ENCODE data around the gene ZNF777. TPM values are rescaled to one million over a fixed set of nuclear protein-coding genes. Genes with fewer than 3 reads are reported as not detected.

The ZNF777 gene
- polyA plus RNA-seq, 1 donor: 8.9 TPM

DNA sequence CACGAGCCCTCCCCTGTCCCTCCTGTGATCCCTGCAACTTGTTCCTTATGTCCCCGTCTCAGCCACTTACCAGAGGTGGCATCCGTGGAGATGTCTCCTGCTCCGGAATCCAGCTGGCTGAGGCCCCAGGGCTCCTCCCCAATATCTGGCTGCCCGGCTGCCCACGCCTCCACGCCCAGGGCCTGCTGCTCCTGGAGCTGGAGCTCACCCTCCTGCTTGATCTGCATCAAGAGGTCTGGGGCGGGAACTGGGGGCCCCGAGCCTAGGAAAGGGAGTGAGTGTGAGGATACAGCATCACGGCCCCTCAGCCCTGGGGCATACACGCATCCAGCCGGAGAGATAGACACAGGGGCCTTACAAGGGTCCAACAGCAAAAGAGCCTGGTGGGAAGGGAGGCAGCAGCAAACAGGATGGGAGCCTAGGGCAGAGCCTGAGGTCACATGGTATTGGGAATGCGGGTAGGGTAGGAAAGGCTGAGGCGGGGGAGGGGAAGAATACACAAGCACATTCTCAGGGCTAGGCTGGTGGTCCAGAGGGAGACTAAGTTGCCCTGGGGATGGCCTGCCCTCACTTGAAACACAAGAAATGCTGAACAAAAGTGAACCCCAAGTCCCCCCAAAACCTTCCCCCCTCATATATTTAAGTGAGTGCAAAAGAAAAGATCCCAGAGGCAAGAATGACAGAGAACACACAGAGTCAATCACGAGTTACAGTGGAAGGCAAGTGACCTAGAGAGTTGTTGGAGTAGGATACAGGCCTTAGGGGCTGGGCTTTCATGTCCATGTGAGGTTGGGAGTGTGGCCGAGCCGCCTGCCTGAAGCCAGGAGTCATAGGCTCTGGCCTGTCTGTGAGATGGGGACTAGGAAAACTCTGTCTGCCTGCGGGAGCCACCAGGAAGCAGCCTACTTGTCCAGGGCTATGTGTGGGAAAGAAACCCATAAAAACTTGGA is 16.9 kb upstream of the ZNF777 start:
- DNase-seq (ENCODE audit: low read depth): no peak

DNA sequence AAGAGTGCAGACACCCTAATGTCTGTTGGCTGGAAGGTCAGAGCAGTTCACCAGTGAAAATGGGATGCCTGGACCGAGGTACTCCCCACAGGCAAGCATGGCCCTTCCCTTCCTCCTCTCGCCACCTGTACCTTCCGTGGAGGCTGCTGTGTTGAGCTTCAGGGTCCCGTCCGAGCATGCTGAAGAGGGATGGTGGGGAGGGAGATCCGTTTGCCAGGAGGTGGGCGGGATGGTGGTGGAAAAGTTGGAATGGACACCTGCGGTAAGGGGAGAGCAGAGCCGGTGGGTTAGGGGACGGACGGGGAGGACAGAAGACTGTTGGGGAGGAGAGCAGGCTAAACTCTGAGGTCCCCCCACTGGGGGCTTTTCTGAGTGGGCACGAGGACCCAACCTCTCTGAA is 15.9 kb upstream of the ZNF777 start:
- DNase-seq (ENCODE audit: low read depth): no peak

- no peak for DNase-seq (ENCODE audit: low read depth)
Measured at GRCh38 chr7:149475121-149476045, 14.5 kb upstream of the ZNF777 start.

DNA sequence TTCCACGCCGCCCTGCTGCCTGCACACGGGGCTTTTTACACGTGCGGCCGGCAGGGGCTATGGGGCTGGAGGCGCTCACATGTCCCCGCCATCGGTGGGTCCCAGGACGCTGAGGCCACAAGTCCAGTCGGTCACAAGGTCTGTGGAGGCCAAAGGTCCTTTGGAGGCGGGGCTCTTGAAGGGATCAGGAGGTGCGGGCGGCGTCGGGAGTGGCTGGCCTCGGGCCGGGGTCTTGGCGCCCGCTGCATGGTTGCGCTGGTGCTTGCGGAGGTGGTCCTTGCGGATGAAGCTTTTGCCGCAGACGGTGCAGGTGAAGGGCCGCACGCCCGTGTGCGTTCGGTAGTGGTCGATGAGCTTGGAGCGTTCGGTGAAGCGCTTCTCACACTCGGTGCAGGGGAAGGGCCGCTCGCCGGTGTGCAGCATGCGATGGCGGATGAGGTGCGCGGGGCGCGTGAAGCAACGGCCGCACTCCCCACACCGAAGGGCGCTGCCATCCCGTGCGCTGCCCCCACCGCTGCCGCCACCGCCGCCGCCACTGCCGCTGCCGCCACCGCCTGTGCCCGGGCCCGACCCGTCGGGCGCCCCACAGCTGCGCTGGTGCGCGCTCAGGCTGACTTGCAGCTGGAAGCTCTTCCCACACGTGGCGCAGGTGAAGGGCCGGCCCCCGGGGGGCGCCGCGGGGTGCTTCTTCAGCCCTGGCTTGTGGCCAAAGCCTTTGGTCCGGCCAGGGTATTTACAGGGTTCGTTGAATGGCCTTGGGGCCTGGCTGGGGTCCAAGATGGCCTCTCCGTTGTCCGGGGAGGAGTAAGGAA is 13.7 kb upstream of the ZNF777 start:
- DNase-seq (ENCODE audit: low read depth): no peak

GRCh38 chr7:149473251-149473650 is 12.4 kb upstream of the ZNF777 start:
- no peak for DNase-seq (ENCODE audit: low read depth)

DNA sequence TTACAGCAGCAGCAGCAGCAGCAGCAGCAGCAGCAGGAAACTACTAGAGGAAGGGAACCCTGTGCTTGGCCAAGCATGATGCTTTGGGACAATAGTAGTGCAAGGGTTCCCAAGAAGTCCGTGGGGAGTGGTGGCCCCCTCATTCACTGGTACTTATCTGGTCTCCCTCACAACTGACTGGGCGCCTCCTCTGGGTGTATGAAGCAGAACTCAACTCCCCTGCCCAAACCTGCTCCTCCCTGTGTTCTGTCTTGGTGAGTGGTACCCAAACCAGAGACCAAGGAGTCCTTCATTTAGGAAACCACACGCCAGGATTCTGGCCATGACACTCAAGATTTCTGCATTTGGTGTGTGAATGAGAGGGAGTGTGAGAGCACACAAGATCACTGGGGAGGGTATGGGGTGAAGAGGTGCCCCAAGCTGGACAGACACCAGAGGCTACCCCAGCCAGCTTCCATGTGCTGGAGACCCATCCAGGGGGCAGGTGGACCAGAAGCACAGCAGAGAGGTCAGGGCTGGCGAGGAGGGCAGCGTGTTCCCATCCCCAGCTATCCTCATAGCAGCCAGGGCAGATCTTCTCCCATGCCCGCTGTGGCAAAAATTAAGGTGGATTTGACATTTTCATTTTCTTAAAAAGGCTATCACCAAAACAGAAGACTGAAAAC is 10.6 kb upstream of the ZNF777 start:
- no peak for DNase-seq (ENCODE audit: low read depth)

GRCh38 chr7:149469806-149470205 is 8.9 kb upstream of the ZNF777 start:
- no peak for DNase-seq (ENCODE audit: low read depth)

DNA sequence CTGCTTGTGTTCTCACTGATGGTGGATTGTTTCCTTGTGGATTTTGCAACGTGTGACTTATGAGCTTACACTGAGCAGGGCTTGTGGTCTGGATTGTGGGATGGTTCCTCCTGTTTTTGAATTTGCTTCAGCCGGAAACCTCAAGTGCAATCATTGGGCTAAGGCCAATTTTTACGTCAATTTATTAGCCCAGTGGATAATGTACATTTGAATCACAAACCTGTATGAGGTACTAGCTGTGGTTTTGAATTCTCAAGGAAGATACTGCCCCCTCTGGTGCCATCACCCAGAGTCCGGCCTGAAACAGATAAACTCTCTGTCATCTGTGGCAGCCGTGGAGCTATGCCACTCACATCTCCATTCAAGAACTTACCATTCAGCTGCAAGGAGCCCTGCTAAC is 7.3 kb upstream of the ZNF777 start:
- DNase-seq (ENCODE audit: low read depth): no peak

DNA sequence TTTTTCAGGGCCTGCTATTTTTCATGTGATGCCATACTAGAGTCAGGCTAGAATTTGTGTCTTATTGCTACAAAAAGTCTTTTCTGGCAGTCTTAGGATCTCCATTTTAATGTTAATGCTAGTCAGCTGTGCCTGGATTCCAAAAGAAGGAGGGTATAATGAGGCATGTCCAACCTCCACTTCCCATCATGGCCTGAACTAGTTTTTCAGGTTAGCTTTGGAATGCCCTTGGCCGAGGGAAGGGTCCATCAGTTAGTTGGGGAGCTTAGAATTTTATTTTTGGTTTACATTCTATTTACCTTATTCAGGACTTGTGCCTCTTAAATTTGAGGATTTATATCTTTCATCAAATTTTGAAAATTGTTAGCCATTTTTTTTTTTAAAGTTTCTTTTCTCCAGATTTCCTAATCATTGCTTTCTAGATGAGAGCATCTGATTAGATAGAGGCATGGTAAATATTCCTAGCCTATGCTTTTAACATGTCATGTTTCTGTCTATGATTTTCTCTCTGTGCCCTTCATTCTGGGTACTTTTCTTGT is 6.5 kb upstream of the ZNF777 start:
- no peak for DNase-seq (ENCODE audit: low read depth)

DNA sequence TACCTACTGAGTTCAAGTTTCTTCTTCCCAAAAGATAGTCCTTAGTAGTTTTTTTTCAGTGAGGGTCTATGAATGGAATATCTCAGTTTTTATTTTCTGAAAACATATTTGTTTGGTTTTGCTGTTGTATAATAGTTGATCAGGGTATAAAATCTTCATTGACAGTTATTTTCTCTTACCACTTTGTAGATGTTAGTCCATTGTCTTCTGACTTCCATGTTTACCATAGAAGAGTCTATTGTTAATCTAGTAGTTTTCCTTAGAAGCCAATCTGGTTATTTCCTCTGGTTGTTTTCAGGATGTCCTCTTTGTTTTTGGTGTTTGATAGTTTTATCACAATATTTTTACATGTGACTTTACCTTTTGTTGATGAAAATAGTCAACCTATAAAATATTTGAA is 5.5 kb upstream of the ZNF777 start:
- no peak for DNase-seq (ENCODE audit: low read depth)

GRCh38 chr7:149463500-149464161 is 2.8 kb upstream of the ZNF777 start:
- no peak for DNase-seq (ENCODE audit: low read depth)

- DNase-seq (ENCODE audit: low read depth): no peak
Measured at GRCh38 chr7:149462101-149462520, 1.2 kb upstream of the ZNF777 start.

- DNase-seq (ENCODE audit: low read depth): no peak
Measured at GRCh38 chr7:149459540-149460452, 1.1 kb downstream of the ZNF777 start.

DNA sequence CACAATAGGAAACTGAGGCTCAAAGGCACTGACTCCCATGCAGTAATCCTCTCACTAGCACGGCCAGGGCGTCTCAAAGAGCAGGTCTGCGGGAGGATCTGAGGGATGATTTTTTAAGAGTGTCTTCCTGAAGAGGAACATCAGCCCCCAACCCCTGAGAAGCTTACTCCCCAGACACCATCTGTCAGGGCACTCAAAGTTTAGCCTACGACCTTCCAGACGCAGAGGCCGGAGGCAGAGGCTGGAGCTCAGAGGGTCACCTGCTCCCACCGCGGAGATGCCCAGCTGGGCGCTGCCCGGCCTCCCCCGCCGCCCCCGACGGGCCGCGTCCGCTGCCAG is 1.7 kb downstream of the ZNF777 start:
- DNase-seq (ENCODE audit: low read depth): no peak

GRCh38 chr7:149458235-149458634 is 2.6 kb downstream of the ZNF777 start:
- DNase-seq (ENCODE audit: low read depth): no peak

- DNase-seq (ENCODE audit: low read depth): no peak
Measured at GRCh38 chr7:149457766-149458165, 3.1 kb downstream of the ZNF777 start.

- no peak for DNase-seq (ENCODE audit: low read depth)
Measured at GRCh38 chr7:149456506-149457421, 4.1 kb downstream of the ZNF777 start.
